Prostate gland (tissue), 2 donors: ENCODE data around the gene CTDP1. TPM values are rescaled to one million over a fixed set of nuclear protein-coding genes. Genes with fewer than 3 reads are reported as not detected.
"Not testable (repeated sequence)": the region's sequence is repeated elsewhere in the genome, so short reads cannot be mapped to it uniquely, and the experiment has no call there.

ENCODE experiments used
- DNase-seq: peaks from one replicate; pipeline ENCODE4 v3.0.0-alpha.2; 2019; ENCODE audit warnings: low spot score
- H3K27ac ChIP-seq, 2 donors: fragments of 200-600 bp; sonication (generic); 2 replicates each; pipeline ENCODE4 v1.5.1; 2017 to 2019
- H3K27me3 ChIP-seq: fragments of 200-600 bp; sonication (generic); replicated peaks from 2 replicates; pipeline ENCODE4 v1.5.1; 2019; ENCODE audit not compliant: insufficient read depth
- H3K36me3 ChIP-seq, 2 donors: fragments of 200-600 bp; sonication (generic); 1 replicate in 1 of 2; 2 replicates in 1 of 2; pipeline versions ENCODE4 v1.5.1 to v1.8.1; 2017 to 2019
- H3K4me1 ChIP-seq: fragments of 200-600 bp; sonication (generic); replicated peaks from 2 replicates; pipeline ENCODE4 v1.5.1; 2019
- H3K4me3 ChIP-seq, 2 donors: fragments of 200-600 bp; sonication (generic); 2 replicates each; pipeline ENCODE4 v1.5.1; 2017 to 2019
- H3K9me3 ChIP-seq: fragments of 200-600 bp; sonication (generic); 2 replicates; pipeline ENCODE4 v1.5.1; 2017
- POLR2A ChIP-seq: fragments of 450-650 bp; IDR thresholded peaks from one replicate; pipeline ENCODE4 v1.6.1; 2016; ENCODE audit warnings: antibody characterized with exemption, mild to moderate bottlenecking
- POLR2AphosphoS5 ChIP-seq: sonication (generic); formaldehyde crosslinking; IDR thresholded peaks from one replicate; pipeline ENCODE4 v1.6.1; 2017; ENCODE audit warnings: antibody characterized with exemption
- WGBS: methylation state at CpG from one replicate; pipeline ENCODE4 v1.1.5; 2018; 5-methylcytosine and 5-hydroxymethylcytosine counted together
- intact Hi-C: fragments of 100-400 bp; cut with DNase I; formaldehyde crosslinking; loops from one replicate; pipeline ENCODE4 v1.14.2; 2022
- total RNA-seq, 2 donors: library from RNA; depleted of rRNA; stranded (reverse); fragments of >200 nt; gene quantifications; one replicate each; pipeline ENCODE4 v1.1.0, GENCODE V29; 2016
- TF ChIP-seq, protein P1 (sequence below), 4 experiments: fragments of 200-600 bp in 2 of 4; fragments of 450-650 bp in 2 of 4; sonication (generic) in 2 of 4; IDR thresholded peaks; 1 replicate in 3 of 4; 2 replicates in 1 of 4; pipeline ENCODE4 v1.5.1; 2016 to 2019; ENCODE audit warnings: antibody characterized with exemption in 4 of 4, mild to moderate bottlenecking in 2 of 4, moderate library complexity in 2 of 4

CTDP1 gene
- total RNA-seq, 2 donors from 2014 or later = 23.0 to 33.6 TPM

DNA sequence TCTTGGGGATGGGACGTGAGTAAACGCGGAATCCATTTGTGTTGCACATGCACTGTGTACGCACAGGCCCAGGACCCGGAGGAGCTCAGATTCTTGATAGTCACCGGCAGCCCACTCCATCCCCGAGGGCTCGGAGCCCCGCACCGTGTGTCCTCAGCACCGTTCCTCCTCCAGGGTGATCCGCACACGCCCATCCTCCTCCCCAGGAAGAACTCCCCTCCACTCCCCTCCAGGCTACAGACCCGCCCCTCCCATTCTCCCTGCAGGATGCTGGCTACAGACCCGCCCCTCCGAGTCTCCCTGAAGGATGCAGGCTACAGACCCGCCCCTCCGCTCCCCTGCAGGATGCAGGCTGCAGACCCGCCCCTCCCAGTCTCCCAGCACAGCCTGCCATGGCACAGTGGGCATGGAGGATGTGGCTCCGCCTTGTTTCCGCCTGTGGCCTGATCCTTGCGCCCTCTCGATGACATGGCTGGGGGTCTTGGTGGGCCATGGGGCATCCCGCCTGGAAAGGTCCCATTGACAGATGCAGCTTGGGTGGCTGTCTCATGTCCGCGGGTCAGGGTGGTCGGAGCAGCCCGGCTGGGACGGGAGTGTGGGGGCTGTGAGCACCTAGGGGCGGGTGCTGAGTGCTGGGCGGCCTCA, 14.1 kb downstream of the CTDP1 start:
- 81% methylated on average over 31 of the region's 31 CpGs for WGBS
- intact Hi-C loops = no loop called here
- no peak for DNase-seq

DNA sequence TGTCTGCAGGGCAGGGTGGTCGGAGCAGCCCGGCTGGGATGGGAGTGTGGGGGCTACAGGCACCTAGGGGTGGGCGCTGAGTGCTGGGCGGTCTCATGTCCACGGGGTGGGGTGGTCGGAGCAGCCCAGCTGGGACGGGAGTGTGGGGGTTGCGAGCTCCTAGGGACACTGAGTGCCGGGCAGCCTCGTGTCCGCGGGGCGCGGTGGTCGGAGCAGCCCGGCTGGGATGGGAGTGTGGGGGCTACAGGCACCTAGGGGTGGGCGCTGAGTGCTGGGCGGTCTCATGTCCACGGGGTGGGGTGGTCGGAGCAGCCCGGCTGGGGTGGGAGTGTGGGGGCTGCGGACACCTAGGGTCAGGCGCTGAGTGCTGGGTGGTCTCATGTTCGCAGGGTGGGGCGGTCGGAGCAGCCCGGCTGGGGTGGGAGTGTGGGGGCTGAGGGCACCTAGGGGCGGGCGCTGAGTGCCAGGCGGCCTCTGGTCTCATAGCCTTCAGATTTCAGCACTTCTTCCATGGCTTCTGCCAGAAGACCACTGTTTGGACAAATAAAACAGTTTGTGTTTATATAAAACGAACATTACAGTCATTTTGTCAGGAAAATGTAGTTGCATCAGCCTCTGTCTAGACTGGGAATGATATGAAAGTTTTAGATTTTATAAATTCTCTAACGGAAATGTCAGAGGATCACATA, 14.7 kb downstream of the CTDP1 start:
- H3K4me3 ChIP-seq, DNase-seq, H3K27me3 ChIP-seq, H3K4me1 ChIP-seq, intact Hi-C loops, H3K27ac ChIP-seq, H3K9me3 ChIP-seq, H3K36me3 ChIP-seq: not testable (repeated sequence)
- WGBS = 81% methylated on average over 20 of the region's 32 CpGs

More for the DNA sequence above, 14.1 kb downstream of the CTDP1 start:
- H3K36me3 ChIP-seq = peaks cover 4 to 7% of the 10 kb centered on the region in 2 donors
- H3K27me3 ChIP-seq = no peaks in the 10 kb centered on the region
- H3K9me3 ChIP-seq = no peaks in the 10 kb centered on the region
- TF ChIP-seq POLR2A (no peak), POLR2AphosphoS5 (no peak)
- TF ChIP-seq, protein P1, sequence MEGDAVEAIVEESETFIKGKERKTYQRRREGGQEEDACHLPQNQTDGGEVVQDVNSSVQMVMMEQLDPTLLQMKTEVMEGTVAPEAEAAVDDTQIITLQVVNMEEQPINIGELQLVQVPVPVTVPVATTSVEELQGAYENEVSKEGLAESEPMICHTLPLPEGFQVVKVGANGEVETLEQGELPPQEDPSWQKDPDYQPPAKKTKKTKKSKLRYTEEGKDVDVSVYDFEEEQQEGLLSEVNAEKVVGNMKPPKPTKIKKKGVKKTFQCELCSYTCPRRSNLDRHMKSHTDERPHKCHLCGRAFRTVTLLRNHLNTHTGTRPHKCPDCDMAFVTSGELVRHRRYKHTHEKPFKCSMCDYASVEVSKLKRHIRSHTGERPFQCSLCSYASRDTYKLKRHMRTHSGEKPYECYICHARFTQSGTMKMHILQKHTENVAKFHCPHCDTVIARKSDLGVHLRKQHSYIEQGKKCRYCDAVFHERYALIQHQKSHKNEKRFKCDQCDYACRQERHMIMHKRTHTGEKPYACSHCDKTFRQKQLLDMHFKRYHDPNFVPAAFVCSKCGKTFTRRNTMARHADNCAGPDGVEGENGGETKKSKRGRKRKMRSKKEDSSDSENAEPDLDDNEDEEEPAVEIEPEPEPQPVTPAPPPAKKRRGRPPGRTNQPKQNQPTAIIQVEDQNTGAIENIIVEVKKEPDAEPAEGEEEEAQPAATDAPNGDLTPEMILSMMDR (IDR thresholded peaks at IDR 0.05) = no peak
- H3K27ac ChIP-seq = no peak overlapping the region
- H3K4me3 ChIP-seq = no peak overlapping the region
- no peaks in the 10 kb centered on the region for H3K4me1 ChIP-seq

DNA sequence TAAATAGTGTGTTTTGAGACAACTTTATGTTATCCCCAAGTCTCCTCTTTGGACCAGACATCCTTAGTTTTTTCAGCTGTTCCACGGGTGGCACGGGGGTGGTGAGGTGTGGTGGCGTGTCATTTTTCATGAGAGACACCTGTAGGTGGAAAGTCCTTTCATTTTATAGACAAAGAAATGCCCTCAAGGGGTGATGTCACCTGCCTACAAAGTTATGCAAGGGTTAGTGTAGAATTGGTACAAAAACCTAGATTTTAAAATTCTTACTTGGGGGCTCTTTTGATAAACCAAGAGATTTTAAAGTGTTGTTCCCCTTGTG, 15.3 kb downstream of the CTDP1 start:
- Histone ChIP-seq H3K4me1 (no peaks in the 10 kb centered on the region), H3K27me3 (no peaks in the 10 kb centered on the region), H3K27ac (no peak overlapping the region), H3K4me3 (no peak overlapping the region), H3K36me3 (peaks cover 4 to 7% of the 10 kb centered on the region in 2 donors), H3K9me3 (no peaks in the 10 kb centered on the region)
- WGBS = 70% methylated on average over 3 of the region's 3 CpGs
- TF ChIP-seq POLR2A = no peak
- TF ChIP-seq, protein P1 (IDR thresholded peaks at IDR 0.05) = no peak
- no peak for TF ChIP-seq POLR2AphosphoS5
- DNase-seq = no peak
- intact Hi-C loops = no loop called here

DNA sequence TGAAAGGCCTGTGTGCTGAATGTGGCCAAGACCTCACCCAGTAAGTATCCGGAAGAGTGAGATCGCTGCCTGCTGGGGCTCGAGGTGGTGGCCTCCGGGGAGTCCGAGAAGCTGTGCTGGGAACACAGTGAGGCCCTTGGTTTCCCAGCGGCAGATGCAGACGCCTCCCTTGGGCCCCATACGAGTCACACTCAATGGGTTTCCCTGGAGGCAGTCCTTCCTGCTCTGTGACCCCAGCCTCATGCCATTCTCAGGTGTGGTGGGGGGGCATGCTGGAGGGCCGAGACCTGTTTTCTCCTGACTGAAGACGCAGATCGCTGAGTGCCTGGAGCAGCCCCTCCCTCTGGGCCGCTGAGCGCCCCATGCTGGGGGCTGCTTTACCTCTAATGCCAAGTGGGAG, 15.7 kb downstream of the CTDP1 start:
- no peaks in the 10 kb centered on the region for H3K4me1 ChIP-seq
- H3K27me3 ChIP-seq = no peaks in the 10 kb centered on the region
- no peak overlapping the region for H3K27ac ChIP-seq
- peaks cover 4 to 7% of the 10 kb centered on the region in 2 donors for H3K36me3 ChIP-seq
- H3K9me3 ChIP-seq = no peaks in the 10 kb centered on the region
- TF ChIP-seq POLR2A (no peak), POLR2AphosphoS5 (no peak)
- TF ChIP-seq, protein P1 (IDR thresholded peaks at IDR 0.05) = no peak
- H3K4me3 ChIP-seq = no peak overlapping the region
- intact Hi-C loops = no loop called here
- 84% methylated on average over 13 of the region's 13 CpGs for WGBS
- no peak for DNase-seq

DNA sequence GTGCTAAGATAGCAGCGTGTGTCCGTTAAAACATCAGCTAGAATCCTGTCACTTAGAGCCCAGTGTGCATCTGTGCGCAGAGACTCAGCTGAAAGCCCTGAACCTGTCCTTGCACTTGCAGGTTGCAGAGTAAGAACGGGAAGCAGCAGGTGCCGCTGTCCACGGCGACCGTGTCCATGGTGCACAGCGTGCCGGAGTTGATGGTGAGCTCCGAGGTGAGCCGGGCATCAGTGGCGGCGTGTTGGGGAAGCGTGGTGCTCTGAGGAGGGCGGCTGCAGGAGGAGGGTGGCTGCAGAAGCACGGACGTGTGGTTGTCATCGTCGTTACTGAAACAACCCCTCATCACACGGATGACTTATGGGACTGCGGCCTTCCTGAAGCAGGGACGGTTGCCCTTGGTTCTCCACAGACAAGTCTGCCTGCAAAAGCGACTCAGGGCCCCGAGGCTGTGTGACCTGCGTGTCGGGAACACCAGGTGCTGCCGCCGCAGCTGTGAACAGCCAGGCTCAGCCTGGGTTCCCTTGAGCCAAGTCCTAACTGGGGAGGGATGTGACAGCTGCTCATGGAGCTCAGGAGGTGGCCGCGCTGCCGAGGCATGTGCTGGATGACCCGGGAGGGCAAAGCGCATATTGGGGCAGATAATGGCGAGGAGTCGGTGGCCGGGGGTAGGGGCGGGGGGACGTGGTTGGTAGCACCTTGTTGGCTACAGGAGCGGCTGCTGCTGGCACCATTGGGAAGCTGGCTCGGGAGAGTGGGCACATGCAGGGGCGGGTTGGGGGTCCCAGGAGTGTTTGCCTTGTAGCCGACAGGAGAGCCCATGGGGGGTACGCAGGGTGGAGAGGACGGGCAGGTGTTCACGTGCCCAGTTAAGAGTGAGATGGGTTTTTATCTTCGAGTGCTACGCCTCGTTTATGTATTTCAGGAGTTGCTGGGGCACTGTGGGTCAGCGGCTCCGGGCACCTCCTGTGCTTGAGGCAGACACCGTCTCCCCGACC, 16.6 kb downstream of the CTDP1 start:
- no peaks in the 10 kb centered on the region for H3K27me3 ChIP-seq
- no peaks in the 10 kb centered on the region for H3K9me3 ChIP-seq
- no peak overlapping the region for H3K4me3 ChIP-seq
- H3K36me3 ChIP-seq = peaks cover 4 to 7% of the 10 kb centered on the region in 2 donors
- DNase-seq = no peak
- H3K4me1 ChIP-seq = no peaks in the 10 kb centered on the region
- intact Hi-C loops = no loop called here
- no peak overlapping the region for H3K27ac ChIP-seq
- WGBS = 93% methylated on average over 52 of the region's 53 CpGs
- TF ChIP-seq POLR2AphosphoS5 (no peak), POLR2A (no peak)
- TF ChIP-seq, protein P1 (IDR thresholded peaks at IDR 0.05) = no peak
